Activated effector memory CD4-positive, alpha-beta T cell treated with Interleukin-2 at 50 U/mL for 16 hours (primary cell): ENCODE data around the gene C12orf57.

Experiments used
- DNase-seq: peaks from one replicate; pipeline ENCODE4 v3.0.0-alpha.2; 2020

C12orf57 gene

DNA sequence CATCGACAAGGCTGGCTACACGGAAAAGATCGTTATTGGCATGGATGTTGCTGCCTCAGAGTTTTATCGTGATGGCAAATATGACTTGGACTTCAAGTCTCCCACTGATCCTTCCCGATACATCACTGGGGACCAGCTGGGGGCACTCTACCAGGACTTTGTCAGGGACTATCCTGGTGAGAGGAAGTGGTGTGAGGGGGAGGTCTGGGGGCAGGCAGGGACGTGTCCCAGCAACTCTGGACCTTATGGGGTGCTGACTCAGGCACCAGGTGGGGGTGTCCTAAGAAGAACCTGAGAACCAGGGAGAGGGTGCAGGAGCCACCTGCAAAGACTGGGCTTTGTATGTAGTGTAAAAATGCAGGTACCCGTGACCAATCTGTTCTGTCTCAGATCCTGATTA lies 24.2 kb upstream of the C12orf57 start:
- no peak for DNase-seq

DNA sequence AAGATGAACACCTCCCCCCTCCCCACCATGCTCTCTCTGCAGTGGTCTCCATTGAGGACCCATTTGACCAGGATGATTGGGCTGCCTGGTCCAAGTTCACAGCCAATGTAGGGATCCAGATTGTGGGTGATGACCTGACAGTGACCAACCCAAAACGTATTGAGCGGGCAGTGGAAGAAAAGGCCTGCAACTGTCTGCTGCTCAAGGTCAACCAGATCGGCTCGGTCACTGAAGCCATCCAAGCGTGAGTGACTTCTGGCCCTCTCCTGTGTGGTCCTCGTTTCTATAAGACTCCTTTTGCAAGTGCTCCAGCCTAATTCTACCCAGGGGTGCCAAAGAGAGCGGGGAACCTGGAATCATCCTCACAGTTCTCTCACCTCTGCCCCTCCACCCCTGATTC lies 22.3 kb upstream of the C12orf57 start:
- no peak for DNase-seq

DNA sequence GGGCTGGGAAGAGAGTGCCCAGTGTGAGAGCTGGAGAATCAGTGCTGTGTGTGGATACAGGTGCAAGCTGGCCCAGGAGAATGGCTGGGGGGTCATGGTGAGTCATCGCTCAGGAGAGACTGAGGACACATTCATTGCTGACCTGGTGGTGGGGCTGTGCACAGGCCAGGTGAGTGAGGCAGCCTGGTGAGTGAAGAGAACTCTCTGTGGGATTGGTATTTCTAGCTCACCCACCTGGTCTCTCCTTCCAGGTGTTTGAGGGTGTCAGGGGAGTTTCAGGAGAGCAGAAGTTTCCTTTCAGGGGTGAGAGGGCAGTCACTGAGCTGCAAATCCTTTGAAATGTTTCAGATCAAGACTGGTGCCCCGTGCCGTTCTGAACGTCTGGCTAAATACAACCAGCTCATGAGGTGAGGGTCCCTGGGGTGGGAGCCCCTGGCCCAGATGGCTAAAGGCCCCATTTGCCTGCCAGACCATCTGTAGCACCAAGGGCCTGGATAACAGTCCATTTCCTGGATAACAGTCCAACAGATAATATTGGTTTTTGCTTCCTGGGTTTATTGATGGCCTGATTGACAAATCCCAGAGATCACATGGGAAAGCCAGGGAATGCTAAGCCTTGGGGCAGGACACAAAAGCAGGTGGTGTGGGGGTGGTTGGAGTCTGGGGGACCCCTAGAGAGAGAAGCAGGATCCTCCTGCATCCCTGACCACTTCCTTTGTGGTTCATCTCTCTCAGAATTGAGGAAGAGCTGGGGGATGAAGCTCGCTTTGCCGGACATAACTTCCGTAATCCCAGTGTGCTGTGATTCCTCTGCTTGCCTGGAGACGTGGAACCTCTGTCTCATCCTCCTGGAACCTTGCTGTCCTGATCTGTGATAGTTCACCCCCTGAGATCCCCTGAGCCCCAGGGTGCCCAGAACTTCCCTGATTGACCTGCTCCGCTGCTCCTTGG lies 21.6 kb upstream of the C12orf57 start:
- no peak for DNase-seq

DNA sequence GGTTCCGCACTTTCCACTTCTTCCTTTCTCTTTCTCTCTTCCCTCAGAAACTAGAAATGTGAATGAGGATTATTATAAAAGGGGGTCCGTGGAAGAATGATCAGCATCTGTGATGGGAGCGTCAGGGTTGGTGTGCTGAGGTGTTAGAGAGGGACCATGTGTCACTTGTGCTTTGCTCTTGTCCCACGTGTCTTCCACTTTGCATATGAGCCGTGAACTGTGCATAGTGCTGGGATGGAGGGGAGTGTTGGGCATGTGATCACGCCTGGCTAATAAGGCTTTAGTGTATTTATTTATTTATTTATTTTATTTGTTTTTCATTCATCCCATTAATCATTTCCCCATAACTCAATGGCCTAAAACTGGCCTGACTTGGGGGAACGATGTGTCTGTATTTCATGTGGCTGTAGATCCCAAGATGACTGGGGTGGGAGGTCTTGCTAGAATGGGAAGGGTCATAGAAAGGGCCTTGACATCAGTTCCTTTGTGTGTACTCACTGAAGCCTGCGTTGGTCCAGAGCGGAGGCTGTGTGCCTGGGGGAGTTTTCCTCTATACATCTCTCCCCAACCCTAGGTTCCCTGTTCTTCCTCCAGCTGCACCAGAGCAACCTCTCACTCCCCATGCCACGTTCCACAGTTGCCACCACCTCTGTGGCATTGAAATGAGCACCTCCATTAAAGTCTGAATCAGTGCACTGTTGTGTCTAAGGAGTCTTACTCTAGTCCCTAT lies 20.7 kb upstream of the C12orf57 start:
- DNase-seq: no peak

DNA sequence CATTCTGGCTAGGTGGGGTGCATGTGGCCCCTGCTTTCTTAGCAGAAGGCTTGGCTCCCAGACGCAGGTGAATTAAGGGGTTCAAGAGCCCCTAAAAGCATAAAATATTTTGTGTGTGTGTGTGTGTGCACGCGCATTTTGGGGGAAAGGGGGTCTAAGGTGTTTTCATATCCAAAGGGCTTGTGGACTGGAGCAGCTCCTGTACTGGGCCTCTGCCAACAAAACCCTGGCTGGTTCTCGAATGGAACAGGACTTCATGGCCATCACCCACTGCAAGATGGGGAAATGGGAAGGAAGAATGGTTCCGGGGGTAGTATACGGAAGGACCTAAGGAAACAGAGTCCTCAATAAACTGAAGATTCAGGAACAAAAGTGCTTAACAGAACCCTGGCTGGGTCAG lies 20.0 kb upstream of the C12orf57 start:
- no peak for DNase-seq

DNA sequence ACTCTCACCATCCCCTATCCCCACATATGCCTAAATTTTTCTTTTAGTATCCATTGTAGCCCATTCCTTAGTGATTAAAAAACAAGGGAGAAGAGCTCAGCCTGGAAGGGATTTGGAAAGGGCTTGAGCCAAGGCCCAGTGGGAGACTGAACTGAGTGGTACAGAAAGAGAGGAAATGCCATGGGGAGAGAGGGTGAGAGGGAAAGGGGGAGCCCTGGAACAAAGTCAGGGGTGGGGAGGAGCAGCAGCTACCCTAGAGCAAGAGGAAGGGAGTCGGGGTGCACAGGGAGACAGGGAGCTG lies 18.6 kb upstream of the C12orf57 start:
- no peak for DNase-seq

DNA sequence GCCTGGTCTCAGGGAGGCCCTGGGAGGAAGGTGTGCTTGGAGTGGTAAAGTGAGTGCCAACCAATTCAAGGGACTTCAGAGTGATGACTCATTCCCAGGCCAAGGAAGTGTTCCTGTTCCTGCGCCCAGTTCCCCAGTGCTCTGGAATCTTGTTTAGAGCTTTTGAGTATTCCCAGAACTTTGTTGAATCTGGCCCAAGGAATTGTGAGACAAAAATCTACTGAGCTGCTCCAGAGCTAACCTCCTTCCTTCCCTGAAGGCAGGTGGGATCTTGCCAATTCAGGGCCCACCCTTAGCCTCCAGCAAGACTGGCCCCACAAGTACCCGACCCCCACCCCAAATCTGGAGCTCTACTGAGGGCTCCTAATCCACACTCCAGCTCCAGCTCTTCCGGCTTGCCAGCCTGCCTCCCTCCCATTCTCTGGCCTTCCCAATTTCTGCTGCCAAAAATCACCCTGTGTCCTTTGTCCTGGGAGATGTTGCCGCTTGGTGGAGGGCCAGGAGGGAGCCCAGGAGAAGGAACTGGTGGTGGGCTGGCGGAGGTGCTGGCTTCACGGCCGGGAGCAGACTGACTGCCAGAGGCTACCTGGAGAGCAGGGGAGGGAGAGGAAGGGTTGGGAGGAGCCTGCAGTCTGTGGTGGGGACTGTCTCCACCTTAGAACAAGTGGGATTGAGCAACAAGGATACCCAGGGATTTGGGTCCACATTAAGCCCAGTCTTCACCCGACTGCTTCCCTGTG lies 18.1 kb upstream of the C12orf57 start:
- no peak for DNase-seq

DNA sequence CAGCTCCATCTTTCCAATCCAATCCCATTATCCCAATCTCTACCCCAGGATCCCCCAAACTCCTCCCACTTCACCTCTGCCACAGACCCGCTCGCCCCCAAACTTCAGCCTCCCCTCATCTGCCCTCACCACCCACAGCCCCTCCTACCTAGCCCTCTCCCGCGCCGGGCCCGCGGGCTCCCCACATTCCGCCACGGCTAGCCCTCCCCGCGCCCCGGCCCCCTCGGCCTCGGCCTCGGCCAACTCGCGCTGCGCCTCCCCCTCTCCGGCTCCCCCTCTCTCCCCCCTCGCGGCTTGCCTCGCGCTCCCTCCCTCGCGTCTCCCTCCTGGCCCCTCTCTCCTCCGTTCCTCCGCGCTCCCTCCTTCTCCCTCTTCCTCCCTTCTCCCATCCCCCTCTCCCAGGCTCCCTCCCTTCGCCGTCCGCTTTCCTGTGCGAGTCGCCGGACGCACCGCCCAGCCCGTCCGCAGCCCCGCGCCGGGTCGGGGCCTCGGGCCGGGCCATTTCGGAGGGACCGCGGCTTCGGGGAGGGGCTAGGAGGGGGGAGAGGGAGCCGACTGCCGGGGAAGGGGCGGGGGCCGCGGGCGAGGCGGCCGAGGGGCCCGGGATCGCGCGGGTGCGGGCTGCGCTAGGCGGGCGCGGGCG lies 16.3 kb upstream of the C12orf57 start, which contains the start of gene ATN1:
Gene ATN1 (plus strand): TSS at position 581 of the 643 bp plus-strand sequence. CDS start 6,043 bp downstream, outside the sequence.
- no peak for DNase-seq

DNA sequence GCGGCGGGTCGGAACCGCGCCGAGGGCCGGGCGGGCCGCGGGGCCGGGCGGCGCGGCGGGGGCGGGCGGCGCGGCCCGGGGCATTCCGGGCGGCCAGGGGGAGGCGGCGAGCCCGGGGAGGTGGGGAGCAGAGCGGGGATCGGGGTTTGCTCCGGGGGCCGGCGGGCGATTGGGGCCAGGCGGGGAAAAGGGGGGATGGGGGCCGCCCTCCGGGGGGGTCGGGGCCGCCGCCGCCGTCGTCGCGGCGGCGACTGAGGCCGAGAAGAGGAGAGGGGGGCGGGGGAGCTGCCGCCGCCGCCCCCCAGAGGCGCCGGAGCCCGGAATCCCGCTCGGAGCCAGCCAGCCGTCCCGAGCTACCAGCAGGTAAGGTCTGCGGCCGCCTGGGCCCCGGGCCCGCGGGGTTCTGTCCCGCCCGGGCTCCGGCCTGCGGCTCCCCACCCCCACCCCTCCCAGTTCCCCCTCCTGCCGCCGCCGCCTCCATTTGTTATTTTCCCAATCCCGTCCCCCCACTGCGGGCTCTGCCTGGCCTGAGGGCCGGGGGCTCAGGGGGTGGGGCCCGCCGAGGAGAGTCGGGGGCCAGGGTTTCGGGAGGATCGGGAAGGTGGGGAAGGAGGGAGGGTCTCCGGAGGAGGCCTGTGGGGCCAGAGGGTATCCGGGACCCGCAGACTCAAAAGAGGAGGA lies 15.7 kb upstream of the C12orf57 start:
- DNase-seq: no peak

DNA sequence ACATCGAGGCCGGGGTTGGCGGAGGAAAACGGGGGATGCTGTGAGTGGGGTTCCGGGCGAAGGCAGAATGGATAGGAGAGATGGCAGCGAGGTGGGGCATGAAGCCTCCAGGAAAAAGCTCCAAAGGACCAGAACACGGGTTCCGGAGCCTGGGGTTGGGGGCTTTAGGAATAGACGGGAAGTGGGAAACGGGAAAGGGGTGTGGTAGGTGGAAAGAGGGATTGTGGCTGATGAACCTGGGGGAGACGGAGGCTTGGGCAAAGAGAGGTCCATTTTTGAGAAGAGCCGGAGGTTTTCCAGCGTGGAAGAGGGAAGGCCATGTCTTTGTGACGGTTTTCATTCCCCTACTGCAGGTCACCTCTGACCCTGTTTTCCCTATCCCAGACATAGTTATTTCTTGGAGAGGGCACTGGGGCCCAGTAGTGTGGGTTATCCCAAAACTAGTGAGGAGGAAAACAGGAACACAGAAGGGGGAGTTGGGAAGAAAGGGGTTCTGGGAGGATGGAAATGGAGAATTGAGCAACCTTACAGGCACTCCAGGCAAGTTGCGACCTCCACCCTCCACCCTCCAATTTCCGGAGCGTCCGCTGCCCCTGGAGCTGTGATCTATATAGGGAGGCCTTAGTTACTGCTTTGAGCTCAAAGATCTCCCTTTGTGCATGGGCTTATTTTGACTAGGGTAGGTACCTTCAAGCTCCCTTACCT lies 15.0 kb upstream of the C12orf57 start:
- no peak for DNase-seq

DNA sequence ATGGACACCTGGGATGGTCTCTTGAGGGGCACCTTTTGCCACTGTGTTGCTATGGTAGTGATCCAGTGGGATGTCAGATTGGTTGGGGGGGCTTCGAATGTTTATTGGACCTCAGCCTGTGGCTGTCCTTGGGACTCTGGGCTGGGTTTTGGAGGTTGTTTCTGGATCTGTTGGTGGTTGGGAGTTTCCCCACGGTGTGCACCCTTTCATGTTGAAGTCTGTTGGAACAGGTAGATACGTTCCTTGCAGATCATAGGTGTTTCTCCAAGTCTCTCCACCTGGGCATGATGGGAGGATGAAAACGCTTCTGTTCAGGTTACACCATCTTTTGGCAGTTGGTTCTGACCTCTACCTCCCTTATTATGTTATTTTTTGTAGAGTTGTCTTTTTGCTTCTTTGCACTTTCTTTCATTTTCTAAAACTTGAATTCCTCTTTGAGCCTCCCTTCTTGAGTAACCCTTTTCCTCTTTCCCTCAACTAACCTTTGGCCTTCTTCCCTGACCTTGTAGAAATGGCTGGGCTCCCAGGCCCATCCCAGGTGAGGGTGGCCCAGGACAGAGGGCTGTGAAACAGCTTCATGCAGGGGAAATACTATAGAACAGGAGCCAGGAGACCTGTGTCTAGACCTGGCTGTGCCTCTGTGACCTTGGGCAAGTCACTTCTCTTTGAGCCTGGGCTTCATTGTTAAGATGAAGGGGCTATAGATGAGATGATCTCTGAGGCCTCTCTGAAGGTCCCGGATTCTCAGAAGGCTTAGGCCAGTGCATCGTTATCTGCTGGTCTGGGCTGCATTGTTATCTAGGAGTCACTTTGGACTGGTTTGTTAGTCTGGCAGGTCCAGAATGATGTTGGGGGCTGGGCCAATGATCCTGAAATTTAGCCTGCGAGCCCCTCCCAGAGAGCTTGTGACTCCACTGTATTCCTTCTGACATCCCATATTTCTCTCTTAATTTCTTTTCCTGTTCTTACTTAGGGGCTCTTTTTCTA lies 14.1 kb upstream of the C12orf57 start:
- no peak for DNase-seq

DNA sequence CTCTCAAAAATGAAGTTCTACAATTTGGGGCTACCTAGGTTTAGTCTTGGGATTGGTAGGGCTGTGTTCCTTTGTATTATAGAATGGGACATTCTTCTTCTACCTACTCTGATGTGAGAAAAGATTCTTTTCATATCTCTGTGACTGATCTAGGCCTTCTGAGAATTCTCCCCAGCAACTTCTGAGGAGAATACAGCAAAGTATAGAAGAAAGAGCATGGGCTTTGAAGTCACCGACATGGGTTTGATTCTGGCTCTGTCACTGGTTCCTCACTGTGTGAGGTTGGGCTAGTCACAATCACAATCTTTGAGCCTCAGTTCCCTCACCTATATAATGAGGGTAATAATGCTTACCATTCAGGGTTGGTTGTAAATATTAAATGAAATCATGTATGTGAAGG lies 11.1 kb upstream of the C12orf57 start:
- no peak for DNase-seq

DNA sequence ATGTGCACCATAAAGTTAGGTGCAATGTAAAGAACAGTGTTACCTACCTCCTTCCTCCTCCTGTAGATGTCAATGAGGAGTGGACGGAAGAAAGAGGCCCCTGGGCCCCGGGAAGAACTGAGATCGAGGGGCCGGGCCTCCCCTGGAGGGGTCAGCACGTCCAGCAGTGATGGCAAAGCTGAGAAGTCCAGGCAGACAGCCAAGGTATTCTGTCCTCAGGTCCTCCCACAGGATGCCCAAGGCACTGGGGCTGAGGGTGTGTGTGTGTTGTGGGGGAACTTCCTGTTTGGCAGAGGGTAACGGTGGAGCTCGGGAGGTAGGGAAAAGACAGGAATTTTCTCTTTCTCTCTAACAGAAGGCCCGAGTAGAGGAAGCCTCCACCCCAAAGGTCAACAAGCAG lies 9.7 kb upstream of the C12orf57 start:
- no peak for DNase-seq

DNA sequence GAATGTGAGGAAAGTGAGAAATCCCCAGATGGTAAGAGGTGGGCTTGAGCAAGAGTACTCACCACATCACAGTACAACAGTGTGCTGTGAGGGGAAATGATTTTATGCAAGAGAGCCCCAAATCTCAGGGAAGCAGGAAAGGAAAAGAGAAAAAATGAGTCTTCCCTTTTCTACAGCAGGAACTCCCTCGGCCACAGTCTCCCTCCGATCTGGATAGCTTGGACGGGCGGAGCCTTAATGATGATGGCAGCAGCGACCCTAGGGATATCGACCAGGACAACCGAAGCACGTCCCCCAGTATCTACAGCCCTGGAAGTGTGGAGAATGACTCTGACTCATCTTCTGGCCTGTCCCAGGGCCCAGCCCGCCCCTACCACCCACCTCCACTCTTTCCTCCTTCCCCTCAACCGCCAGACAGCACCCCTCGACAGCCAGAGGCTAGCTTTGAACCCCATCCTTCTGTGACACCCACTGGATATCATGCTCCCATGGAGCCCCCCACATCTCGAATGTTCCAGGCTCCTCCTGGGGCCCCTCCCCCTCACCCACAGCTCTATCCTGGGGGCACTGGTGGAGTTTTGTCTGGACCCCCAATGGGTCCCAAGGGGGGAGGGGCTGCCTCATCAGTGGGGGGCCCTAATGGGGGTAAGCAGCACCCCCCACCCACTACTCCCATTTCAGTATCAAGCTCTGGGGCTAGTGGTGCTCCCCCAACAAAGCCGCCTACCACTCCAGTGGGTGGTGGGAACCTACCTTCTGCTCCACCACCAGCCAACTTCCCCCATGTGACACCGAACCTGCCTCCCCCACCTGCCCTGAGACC lies 8.2 kb upstream of the C12orf57 start:
- DNase-seq: no peak

DNA sequence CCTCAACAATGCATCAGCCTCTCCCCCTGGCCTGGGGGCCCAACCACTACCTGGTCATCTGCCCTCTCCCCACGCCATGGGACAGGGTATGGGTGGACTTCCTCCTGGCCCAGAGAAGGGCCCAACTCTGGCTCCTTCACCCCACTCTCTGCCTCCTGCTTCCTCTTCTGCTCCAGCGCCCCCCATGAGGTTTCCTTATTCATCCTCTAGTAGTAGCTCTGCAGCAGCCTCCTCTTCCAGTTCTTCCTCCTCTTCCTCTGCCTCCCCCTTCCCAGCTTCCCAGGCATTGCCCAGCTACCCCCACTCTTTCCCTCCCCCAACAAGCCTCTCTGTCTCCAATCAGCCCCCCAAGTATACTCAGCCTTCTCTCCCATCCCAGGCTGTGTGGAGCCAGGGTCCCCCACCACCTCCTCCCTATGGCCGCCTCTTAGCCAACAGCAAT lies 7.6 kb upstream of the C12orf57 start:
- no peak for DNase-seq

DNA sequence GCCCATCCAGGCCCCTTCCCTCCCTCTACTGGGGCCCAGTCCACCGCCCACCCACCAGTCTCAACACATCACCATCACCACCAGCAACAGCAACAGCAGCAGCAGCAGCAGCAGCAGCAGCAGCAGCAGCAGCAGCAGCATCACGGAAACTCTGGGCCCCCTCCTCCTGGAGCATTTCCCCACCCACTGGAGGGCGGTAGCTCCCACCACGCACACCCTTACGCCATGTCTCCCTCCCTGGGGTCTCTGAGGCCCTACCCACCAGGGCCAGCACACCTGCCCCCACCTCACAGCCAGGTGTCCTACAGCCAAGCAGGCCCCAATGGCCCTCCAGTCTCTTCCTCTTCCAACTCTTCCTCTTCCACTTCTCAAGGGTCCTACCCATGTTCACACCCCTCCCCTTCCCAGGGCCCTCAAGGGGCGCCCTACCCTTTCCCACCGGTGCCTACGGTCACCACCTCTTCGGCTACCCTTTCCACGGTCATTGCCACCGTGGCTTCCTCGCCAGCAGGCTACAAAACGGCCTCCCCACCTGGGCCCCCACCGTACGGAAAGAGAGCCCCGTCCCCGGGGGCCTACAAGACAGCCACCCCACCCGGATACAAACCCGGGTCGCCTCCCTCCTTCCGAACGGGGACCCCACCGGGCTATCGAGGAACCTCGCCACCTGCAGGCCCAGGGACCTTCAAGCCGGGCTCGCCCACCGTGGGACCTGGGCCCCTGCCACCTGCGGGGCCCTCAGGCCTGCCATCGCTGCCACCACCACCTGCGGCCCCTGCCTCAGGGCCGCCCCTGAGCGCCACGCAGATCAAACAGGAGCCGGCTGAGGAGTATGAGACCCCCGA lies 7.0 kb upstream of the C12orf57 start:
- DNase-seq: no peak

DNA sequence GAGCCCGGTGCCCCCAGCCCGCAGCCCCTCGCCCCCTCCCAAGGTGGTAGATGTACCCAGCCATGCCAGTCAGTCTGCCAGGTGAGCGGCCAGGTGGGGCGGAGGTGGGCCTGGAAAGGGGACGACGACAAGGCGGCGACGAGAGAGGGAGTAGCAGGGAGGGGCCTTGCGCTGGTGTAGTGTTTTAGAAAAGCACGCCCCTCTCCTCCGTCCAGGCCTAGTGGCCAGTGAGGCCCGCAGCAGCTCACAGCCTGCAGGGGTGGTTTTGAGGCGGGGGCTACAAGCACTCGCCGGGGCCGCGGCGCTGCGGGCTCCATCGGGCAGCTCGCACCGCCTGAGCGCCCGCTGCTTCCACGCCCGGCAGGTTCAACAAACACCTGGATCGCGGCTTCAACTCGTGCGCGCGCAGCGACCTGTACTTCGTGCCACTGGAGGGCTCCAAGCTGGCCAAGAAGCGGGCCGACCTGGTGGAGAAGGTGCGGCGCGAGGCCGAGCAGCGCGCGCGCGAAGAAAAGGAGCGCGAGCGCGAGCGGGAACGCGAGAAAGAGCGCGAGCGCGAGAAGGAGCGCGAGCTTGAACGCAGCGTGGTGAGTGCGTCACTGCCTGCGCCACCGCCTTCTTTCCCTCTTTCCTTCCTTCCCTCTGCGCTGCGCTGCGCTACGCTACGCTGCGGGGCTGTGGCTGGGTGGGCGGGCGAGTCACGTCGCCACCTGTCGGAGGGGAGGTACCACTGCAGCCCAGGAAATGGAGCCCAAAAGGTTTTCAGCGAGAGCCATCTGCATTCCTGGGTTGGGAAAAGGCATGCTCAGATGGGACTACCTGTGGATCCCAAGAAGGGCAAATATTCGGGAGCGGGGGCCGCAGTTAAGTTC lies 6.1 kb upstream of the C12orf57 start:
- peak; percentile 89 for DNase-seq
